B cell (primary cell): ENCODE results near the gene COBL.

ENCODE experiments used
- CTCF ChIP-seq: fragments of 200-600 bp; IDR thresholded peaks from one replicate; pipeline ENCODE4 v1.8.0; 2022; ENCODE audit warnings: antibody characterized with exemption, mild to moderate bottlenecking
- EZH2 ChIP-seq: IDR thresholded peaks from 2 replicates; pipeline ENCODE4 v1.6.1; 2012; ENCODE audit warnings: borderline replicate concordance, low read depth, mild to moderate bottlenecking, moderate library complexity, low read length; ENCODE audit not compliant: insufficient read depth, poor library complexity, severe bottlenecking

GRCh38 chr7:51328351-51328801 is 11.8 kb upstream of the COBL start:
- no peak for TF ChIP-seq CTCF
- TF ChIP-seq EZH2 = no peak
